HEK293 (cell line): ENCODE data around the gene HSF2BP.

Experiments
- CTCF ChIA-PET: fragments of 350-600 bp; formaldehyde crosslinking; extraction: SDS; loops from one replicate; lab custom pipeline; 2021; ENCODE audit warnings: antibody characterized with exemption; lab: Yijun Ruan, JAX
- POLR2A ChIA-PET: fragments of 300-600 bp; formaldehyde crosslinking; extraction: SDS; loops from one replicate; lab custom pipeline; 2020; ENCODE audit warnings: antibody characterized with exemption, inconsistent platforms; lab: Yijun Ruan, JAX
- H3K27ac ChIP-seq: fragments of 200-500 bp; sonication (Bioruptor generic); 2 replicates; pipeline ENCODE4 v1.5.1; 2014; ENCODE audit warnings: low read depth, low read length, control low read depth, inconsistent platforms; ENCODE audit errors: extremely low read depth
- H3K36me3 ChIP-seq, 2 experiments: fragments of 200-500 bp in 1 of 2; sonication (Bioruptor generic) in 1 of 2; 1 replicate in 1 of 2; 2 replicates in 1 of 2; pipeline ENCODE4 v1.5.1; 2014 to 2017; ENCODE audit warnings: inconsistent platforms in 2 of 2, low read length in 2 of 2; ENCODE audit not compliant: control insufficient read depth in 2 of 2, insufficient read depth in 1 of 2
- H3K4me1 ChIP-seq: fragments of 200-500 bp; sonication (Bioruptor generic); 2 replicates; pipeline ENCODE4 v1.5.1; 2014; ENCODE audit warnings: mild to moderate bottlenecking, low read length, inconsistent platforms; ENCODE audit not compliant: control insufficient read depth, insufficient read depth
- H3K4me3 ChIP-seq: 2 replicates; pipeline ENCODE4 v1.5.1; 2011; ENCODE audit warnings: low read depth, mild to moderate bottlenecking, control low read depth, low read length, moderate library complexity
- H3K9me3 ChIP-seq: fragments of 200-500 bp; sonication (Bioruptor generic); 2 replicates; pipeline ENCODE4 v1.5.1; 2014; ENCODE audit warnings: low read depth, low read length, inconsistent platforms; ENCODE audit not compliant: control insufficient read depth, insufficient read depth
- ATF2 ChIP-seq: fragments of 450-650 bp; formaldehyde crosslinking; IDR thresholded peaks from 2 replicates; pipeline ENCODE4 v1.5.1; 2016; ENCODE audit warnings: missing biosample characterization, missing genetic modification characterization, low read depth
- BCL11A ChIP-seq: fragments of 450-650 bp; formaldehyde crosslinking; IDR thresholded peaks from 2 replicates; pipeline ENCODE4 v1.5.1; 2016; ENCODE audit warnings: low read depth, missing biosample characterization, missing genetic modification characterization
- BCL11B ChIP-seq: fragments of 450-650 bp; formaldehyde crosslinking; IDR thresholded peaks from 2 replicates; pipeline ENCODE4 v1.5.1; 2016; ENCODE audit warnings: low read depth, missing biosample characterization, missing genetic modification characterization
- FEZF1 ChIP-seq: fragments of 450-650 bp; formaldehyde crosslinking; IDR thresholded peaks from 2 replicates; pipeline ENCODE4 v1.5.1; 2016; ENCODE audit warnings: missing biosample characterization, missing genetic modification characterization
- GLI2 ChIP-seq: fragments of 450-650 bp; formaldehyde crosslinking; IDR thresholded peaks from 2 replicates; pipeline ENCODE4; 2017; ENCODE audit warnings: missing biosample characterization, missing genetic modification characterization, low read depth, borderline replicate concordance
- GLIS1 ChIP-seq: fragments of 450-650 bp; formaldehyde crosslinking; IDR thresholded peaks from 2 replicates; pipeline ENCODE4 v1.5.1; 2016; ENCODE audit warnings: missing biosample characterization, missing genetic modification characterization
- HIC1 ChIP-seq: fragments of 450-650 bp; formaldehyde crosslinking; IDR thresholded peaks from 2 replicates; pipeline ENCODE4 v1.5.1; 2016; ENCODE audit warnings: missing biosample characterization, missing genetic modification characterization
- IKZF3 ChIP-seq: fragments of 450-650 bp; IDR thresholded peaks from 2 replicates; pipeline ENCODE4 v1.5.0; 2018; ENCODE audit warnings: missing biosample characterization, mild to moderate bottlenecking, missing genetic modification characterization, moderate library complexity
- PRDM10 ChIP-seq: fragments of 450-650 bp; formaldehyde crosslinking; IDR thresholded peaks from 2 replicates; pipeline ENCODE4 v1.5.1; 2016; ENCODE audit warnings: missing biosample characterization, missing genetic modification characterization
- REPIN1 ChIP-seq: fragments of 450-650 bp; formaldehyde crosslinking; IDR thresholded peaks from 2 replicates; pipeline ENCODE4 v1.5.1; 2017; ENCODE audit warnings: missing biosample characterization, missing genetic modification characterization, low read depth
- SCRT1 ChIP-seq: fragments of 450-650 bp; formaldehyde crosslinking; IDR thresholded peaks from 2 replicates; pipeline ENCODE4 v1.5.1; 2016; ENCODE audit warnings: missing biosample characterization, missing genetic modification characterization, borderline replicate concordance
- SETDB1 ChIP-seq: IDR thresholded peaks from one replicate; pipeline ENCODE4 v1.6.1; 2017; ENCODE audit warnings: mild to moderate bottlenecking, low read length, moderate library complexity, mixed read lengths; ENCODE audit not compliant: insufficient read length
- YY1 ChIP-seq: fragments of 450-650 bp; formaldehyde crosslinking; IDR thresholded peaks from 2 replicates; pipeline ENCODE4 v1.5.1; 2018; ENCODE audit warnings: missing biosample characterization, missing genetic modification characterization
- ZBTB7A ChIP-seq: fragments of 450-650 bp; formaldehyde crosslinking; IDR thresholded peaks from 2 replicates; pipeline ENCODE4 v1.5.1; 2016; ENCODE audit warnings: low read depth, missing biosample characterization, missing genetic modification characterization
- ZFP69B ChIP-seq: fragments of 450-650 bp; formaldehyde crosslinking; IDR thresholded peaks from 2 replicates; pipeline ENCODE4 v1.5.1; 2016; ENCODE audit warnings: missing biosample characterization, missing genetic modification characterization
- ZNF132 ChIP-seq: fragments of 450-650 bp; formaldehyde crosslinking; IDR thresholded peaks from 2 replicates; pipeline ENCODE4 v1.5.1; 2017; ENCODE audit warnings: missing biosample characterization, missing genetic modification characterization, borderline replicate concordance
- ZNF302 ChIP-seq: fragments of 450-650 bp; formaldehyde crosslinking; IDR thresholded peaks from 2 replicates; pipeline ENCODE4 v1.5.1; 2016; ENCODE audit warnings: missing biosample characterization, missing genetic modification characterization, low read depth
- ZNF37A ChIP-seq: fragments of 450-650 bp; IDR thresholded peaks from 2 replicates; pipeline ENCODE4 v1.5.1; 2018; ENCODE audit warnings: missing biosample characterization, missing genetic modification characterization
- ZNF423 ChIP-seq: fragments of 450-650 bp; formaldehyde crosslinking; IDR thresholded peaks from 2 replicates; pipeline ENCODE4 v1.5.1; 2016; ENCODE audit warnings: missing biosample characterization, missing genetic modification characterization
- ZNF529 ChIP-seq: fragments of 450-650 bp; formaldehyde crosslinking; IDR thresholded peaks from 2 replicates; pipeline ENCODE4 v1.5.1; 2017; ENCODE audit warnings: missing genetic modification characterization, missing biosample characterization; ENCODE audit not compliant: insufficient replicate concordance
- ZNF555 ChIP-seq: fragments of 450-650 bp; formaldehyde crosslinking; conservative IDR thresholded peaks from 2 replicates; pipeline ENCODE4 v1.5.1; 2017; ENCODE audit warnings: missing biosample characterization, mild to moderate bottlenecking, missing genetic modification characterization, inconsistent platforms
- ZNF561 ChIP-seq: fragments of 450-650 bp; IDR thresholded peaks from 2 replicates; pipeline ENCODE4 v1.5.1; 2018; ENCODE audit warnings: missing biosample characterization, missing genetic modification characterization, borderline replicate concordance
- ZNF585B ChIP-seq: fragments of 450-650 bp; formaldehyde crosslinking; IDR thresholded peaks from 2 replicates; pipeline ENCODE4 v1.5.1; 2016; ENCODE audit warnings: missing biosample characterization, missing genetic modification characterization
- ZNF626 ChIP-seq: fragments of 450-650 bp; sonication (Bioruptor Pico); formaldehyde crosslinking; IDR thresholded peaks from 2 replicates; pipeline ENCODE4 v1.5.1; 2018; ENCODE audit warnings: missing biosample characterization, missing genetic modification characterization, inconsistent platforms
- ZNF792 ChIP-seq: fragments of 450-650 bp; formaldehyde crosslinking; IDR thresholded peaks from 2 replicates; pipeline ENCODE4 v1.5.1; 2016; ENCODE audit warnings: missing biosample characterization, missing genetic modification characterization
- TF ChIP-seq, protein P1 (sequence below): fragments of 450-650 bp; formaldehyde crosslinking; IDR thresholded peaks from 2 replicates; pipeline ENCODE4 v1.5.1; 2016; ENCODE audit warnings: missing biosample characterization, missing genetic modification characterization
- TF ChIP-seq, protein P2 (sequence below): fragments of 450-650 bp; formaldehyde crosslinking; optimal IDR thresholded peaks from 2 replicates; pipeline ENCODE3; 2016; ENCODE audit warnings: missing biosample characterization, mild to moderate bottlenecking, missing genetic modification characterization

The HSF2BP gene

GRCh38 chr21:43689556-43690337, 30.5 kb upstream of the HSF2BP start:
- CTCF ChIA-PET: no interaction called here
- no peak for TF ChIP-seq ZNF585B (tag by site-specific recombination)
- TF ChIP-seq GLIS1 (tag by site-specific recombination): no peak
- TF ChIP-seq BCL11A (tag by site-specific recombination): no peak
- TF ChIP-seq GLI2 (tag by site-specific recombination): no peak
- no peak for TF ChIP-seq ZNF555
- TF ChIP-seq PRDM10 (tag by site-specific recombination): no peak
- TF ChIP-seq IKZF3 (tag by site-specific recombination): no peak
- no peak for TF ChIP-seq ZNF132
- TF ChIP-seq REPIN1: no peak
- no peak for TF ChIP-seq ZFP69B (tag by site-specific recombination)
- TF ChIP-seq YY1: no peak
- no peak for TF ChIP-seq ZNF626 (tag by site-specific recombination)
- no peak for TF ChIP-seq HIC1
- POLR2A ChIA-PET: interaction anchor here (1.1 kb wide), 1 partner anchor 31 kb away, joined by 3 read pairs; the partner anchor contains the start of genes HSF2BP and RRP1B
- Histone ChIP-seq H3K27ac (no peak overlapping the region), H3K36me3 (peaks cover 47 to 97% of the 10 kb centered on the region in 2 experiments), H3K9me3 (no peaks in the 10 kb centered on the region), H3K4me3 (no peak overlapping the region), H3K4me1 (no peaks in the 10 kb centered on the region)

- no peak overlapping the region for H3K27ac ChIP-seq
- peaks cover 49 to 96% of the 10 kb centered on the region in 2 experiments for H3K36me3 ChIP-seq
- no peaks in the 10 kb centered on the region for H3K4me1 ChIP-seq
- ChIA-PET POLR2A (no interaction called here), CTCF (interaction anchor here (0.6 kb wide), 1 partner anchor 40 kb away, joined by 3 read pairs; no protein-coding TSS in a partner anchor)
- H3K4me3 ChIP-seq: no peak overlapping the region
- no peaks in the 10 kb centered on the region for H3K9me3 ChIP-seq
- TF ChIP-seq ZNF792 (no peak), REPIN1 (no peak), SCRT1 (tag by site-specific recombination) (no peak), ZNF529 (tag by site-specific recombination) (no peak), ZNF423 (tag by site-specific recombination) (no peak), ATF2 (tag by site-specific recombination) (no peak), BCL11B (tag by site-specific recombination) (no peak), SETDB1 (no peak), ZNF302 (tag by site-specific recombination) (no peak), ZBTB7A (no peak), FEZF1 (tag by site-specific recombination) (no peak), ZNF37A (no peak), ZNF561 (tag by site-specific recombination) (no peak)
- TF ChIP-seq, protein P1, sequence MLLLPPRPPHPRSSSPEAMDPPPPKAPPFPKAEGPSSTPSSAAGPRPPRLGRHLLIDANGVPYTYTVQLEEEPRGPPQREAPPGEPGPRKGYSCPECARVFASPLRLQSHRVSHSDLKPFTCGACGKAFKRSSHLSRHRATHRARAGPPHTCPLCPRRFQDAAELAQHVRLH (tag by site-specific recombination): no peak
- TF ChIP-seq, protein P2, sequence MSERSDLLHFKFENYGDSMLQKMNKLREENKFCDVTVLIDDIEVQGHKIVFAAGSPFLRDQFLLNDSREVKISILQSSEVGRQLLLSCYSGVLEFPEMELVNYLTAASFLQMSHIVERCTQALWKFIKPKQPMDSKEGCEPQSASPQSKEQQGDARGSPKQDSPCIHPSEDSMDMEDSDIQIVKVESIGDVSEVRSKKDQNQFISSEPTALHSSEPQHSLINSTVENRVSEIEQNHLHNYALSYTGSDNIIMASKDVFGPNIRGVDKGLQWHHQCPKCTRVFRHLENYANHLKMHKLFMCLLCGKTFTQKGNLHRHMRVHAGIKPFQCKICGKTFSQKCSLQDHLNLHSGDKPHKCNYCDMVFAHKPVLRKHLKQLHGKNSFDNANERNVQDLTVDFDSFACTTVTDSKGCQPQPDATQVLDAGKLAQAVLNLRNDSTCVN (tag by site-specific recombination): no peak
These were observed 29.6 kb upstream of the HSF2BP start for GRCh38 chr21:43688906-43689305.
